ENCODE measurements around the gene MAL. TPM values are rescaled to one million over a fixed set of nuclear protein-coding genes. Genes with fewer than 3 reads are reported as not detected.

The MAL gene
- total RNA-seq, 1 donor from 2014 or later = not detected

GRCh38 chr2:95071856-95072255 lies 46.3 kb downstream of the MAL start:
- H3K27ac Mint-ChIP-seq = no peak overlapping the region
- H3K27ac ChIP-seq = no peak overlapping the region
- H2AFZ ChIP-seq (replicated peaks) = no peak overlapping the region
- peaks cover 4% of the 10 kb centered on the region for H3K27me3 ChIP-seq
- H3K4me1 Mint-ChIP-seq = no peaks in the 10 kb centered on the region
- H3K79me2 ChIP-seq (ENCODE audit: low read depth) = no peaks in the 10 kb centered on the region
- no peaks in the 10 kb centered on the region for H4K20me1 ChIP-seq (ENCODE audit: low read depth)
- no peaks in the 10 kb centered on the region for H3K36me3 Mint-ChIP-seq
- no peak overlapping the region for H3K4me2 ChIP-seq
- no peaks in the 10 kb centered on the region for H3K9me3 Mint-ChIP-seq
- no peak overlapping the region for H3K4me3 ChIP-seq
- no peaks in the 10 kb centered on the region for H3K9me3 ChIP-seq (ENCODE audit: low read depth)
- H3K27me3 Mint-ChIP-seq (ENCODE audit: insufficient read depth, low read depth) = peaks cover 6% of the 10 kb centered on the region
- no peaks in the 10 kb centered on the region for H3F3A ChIP-seq (ENCODE audit: low read depth)
- no peak for TF ChIP-seq EZH2phosphoT487 (IDR thresholded peaks at IDR 0.05)
- no peak for TF ChIP-seq CTCF (IDR thresholded peaks at IDR 0.05)
- TF ChIP-seq EZH2 (IDR thresholded peaks at IDR 0.05) = no peak
- H3K4me3 Mint-ChIP-seq = no peak overlapping the region
- DNase-seq (ENCODE audit: low spot score) = no peak
- no peak overlapping the region for H3K9ac ChIP-seq
- no peaks in the 10 kb centered on the region for H3K36me3 ChIP-seq
- H3K4me1 ChIP-seq = no peaks in the 10 kb centered on the region

- Mint-ChIP-seq H3K36me3 (no peaks in the 10 kb centered on the region), H3K9me3 (no peaks in the 10 kb centered on the region), H3K27ac (no peak overlapping the region), H3K4me3 (no peak overlapping the region), H3K27me3 (ENCODE audit: insufficient read depth, low read depth) (peaks cover 9% of the 10 kb centered on the region), H3K4me1 (peaks cover 2% of the 10 kb centered on the region)
- Histone ChIP-seq H3K27ac (no peak overlapping the region), H3F3A (ENCODE audit: low read depth) (peaks cover 3% of the 10 kb centered on the region), H3K27me3 (peaks cover 7% of the 10 kb centered on the region), H3K4me1 (no peaks in the 10 kb centered on the region), H3K9ac (no peak overlapping the region), H3K4me2 (no peak overlapping the region), H3K79me2 (ENCODE audit: low read depth) (no peaks in the 10 kb centered on the region), H2AFZ (replicated peaks) (no peak overlapping the region), H4K20me1 (ENCODE audit: low read depth) (no peaks in the 10 kb centered on the region), H3K9me3 (ENCODE audit: low read depth) (no peaks in the 10 kb centered on the region), H3K36me3 (no peaks in the 10 kb centered on the region), H3K4me3 (no peak overlapping the region)
- no peak for DNase-seq (ENCODE audit: low spot score)
- TF ChIP-seq EZH2phosphoT487 (IDR thresholded peaks at IDR 0.05) (no peak), EZH2 (IDR thresholded peaks at IDR 0.05) (no peak), CTCF (IDR thresholded peaks at IDR 0.05) (no peak)
Measured at GRCh38 chr2:95072424-95072823, 46.9 kb downstream of the MAL start.

GRCh38 chr2:95073856-95074662 lies 48.6 kb downstream of the MAL start:
- H3K4me1 ChIP-seq = no peaks in the 10 kb centered on the region
- no peak overlapping the region for H3K9ac ChIP-seq
- H2AFZ ChIP-seq (replicated peaks) = no peak overlapping the region
- peaks cover 12% of the 10 kb centered on the region for H3K4me1 Mint-ChIP-seq
- H4K20me1 ChIP-seq (ENCODE audit: low read depth) = no peaks in the 10 kb centered on the region
- H3K36me3 Mint-ChIP-seq = no peaks in the 10 kb centered on the region
- H3K9me3 Mint-ChIP-seq = no peaks in the 10 kb centered on the region
- peaks cover 11% of the 10 kb centered on the region for H3K27me3 Mint-ChIP-seq (ENCODE audit: insufficient read depth, low read depth)
- H3K36me3 ChIP-seq = no peaks in the 10 kb centered on the region
- H3K4me2 ChIP-seq = no peak overlapping the region
- peaks cover 6% of the 10 kb centered on the region for H3F3A ChIP-seq (ENCODE audit: low read depth)
- TF ChIP-seq CTCF (IDR thresholded peaks at IDR 0.05) (no peak), EZH2 (IDR thresholded peaks at IDR 0.05) (no peak), EZH2phosphoT487 (IDR thresholded peaks at IDR 0.05) (no peak)
- H3K79me2 ChIP-seq (ENCODE audit: low read depth) = no peaks in the 10 kb centered on the region
- H3K4me3 Mint-ChIP-seq = no peak overlapping the region
- H3K27ac Mint-ChIP-seq = no peak overlapping the region
- peaks cover 10% of the 10 kb centered on the region for H3K27me3 ChIP-seq
- DNase-seq (ENCODE audit: low spot score) = no peak
- no peak overlapping the region for H3K4me3 ChIP-seq
- H3K27ac ChIP-seq = no peak overlapping the region
- no peaks in the 10 kb centered on the region for H3K9me3 ChIP-seq (ENCODE audit: low read depth)
